Suppressor macrophage treated with lipopolysaccharide for 4 hours (primary cell): Measurements from ENCODE around the gene NRXN3.
A peak's percentile ranks its signal among the peaks of the same experiment; 100 is the strongest.
"Not testable (repeated sequence)": the region's sequence is repeated elsewhere in the genome, so short reads cannot be mapped to it uniquely, and the experiment has no call there.

Experiments used
- DNase-seq: peaks from one replicate; pipeline ENCODE4 v3.0.0-alpha.2; 2020

Gene NRXN3

DNA sequence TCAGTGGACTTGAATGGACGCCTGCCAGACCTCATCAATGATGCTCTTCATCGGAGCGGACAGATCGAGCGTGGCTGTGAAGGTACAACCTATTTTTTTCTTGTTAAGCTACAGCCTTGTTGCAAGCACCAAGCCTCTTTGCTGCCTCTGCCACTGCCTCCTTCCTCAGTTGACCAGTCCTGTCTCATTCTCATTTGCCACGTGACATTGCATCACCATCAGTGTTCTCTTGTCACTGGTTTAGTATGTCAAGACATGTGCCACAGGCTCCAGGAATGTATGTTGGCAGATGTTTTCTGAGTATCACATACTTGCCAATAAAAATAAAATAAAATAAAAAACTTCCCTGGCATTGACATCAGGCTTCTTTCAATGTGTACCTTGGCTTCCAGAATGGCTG, 798.1 kb downstream of the NRXN3 start:
- no peak for DNase-seq

DNA sequence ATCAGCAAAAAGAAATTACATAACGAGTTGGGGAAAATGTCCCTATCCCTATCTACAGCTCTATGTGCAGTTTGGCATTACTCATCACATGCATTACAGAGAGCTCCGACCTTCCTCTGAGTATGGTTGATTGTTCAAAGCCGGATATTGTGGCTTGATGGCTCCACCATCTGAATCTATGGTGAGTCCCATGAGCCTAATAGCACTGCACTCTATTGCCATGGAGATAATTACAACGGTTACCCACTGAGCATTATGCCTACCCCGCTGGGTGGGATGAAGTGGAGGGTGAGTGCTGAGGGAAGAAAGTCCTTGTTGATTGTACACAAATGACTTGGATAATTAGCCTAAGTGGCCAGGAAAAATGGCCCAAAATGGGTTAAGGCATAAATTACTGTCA, 800.5 kb downstream of the NRXN3 start:
- no peak for DNase-seq

DNA sequence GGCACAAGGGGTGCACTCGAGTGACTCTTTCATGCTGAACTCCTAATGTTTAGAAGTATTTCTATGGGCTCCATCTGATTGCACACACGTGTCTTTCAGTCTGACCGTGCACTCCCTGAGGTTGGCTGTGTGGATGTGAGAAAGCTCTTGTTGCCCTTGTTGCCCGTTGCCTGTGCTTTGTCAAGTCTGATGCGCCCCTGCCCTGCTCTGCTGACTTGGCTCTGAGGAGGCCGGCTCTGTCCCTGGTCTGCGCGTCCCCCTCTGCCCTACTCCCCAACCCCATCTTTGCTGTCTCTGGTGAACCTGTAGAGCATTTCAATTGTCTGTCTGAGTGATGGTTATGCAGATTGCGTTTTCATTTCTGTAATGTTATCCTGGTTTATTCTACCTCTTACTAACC, 802.3 kb downstream of the NRXN3 start:
- no peak for DNase-seq

DNA sequence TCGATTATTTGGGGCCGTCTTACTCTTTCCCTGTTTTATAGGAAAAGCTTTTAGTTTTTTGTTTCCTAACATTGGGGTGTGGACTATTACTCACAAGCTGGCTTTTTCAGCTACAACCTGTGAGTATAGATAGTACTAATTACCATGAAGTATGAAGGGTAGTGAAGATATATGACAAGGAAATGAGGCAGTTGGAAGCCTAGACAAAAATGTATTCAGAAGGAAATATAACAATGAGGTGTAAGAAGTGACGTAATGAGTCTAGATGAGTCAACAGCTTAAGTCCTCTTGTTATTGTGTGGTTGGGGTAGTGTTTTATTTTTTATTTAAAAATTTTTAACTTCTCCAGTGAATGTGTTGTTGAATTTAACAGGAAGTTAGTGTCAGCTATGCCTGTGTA, 804.5 kb downstream of the NRXN3 start:
- no peak for DNase-seq

DNA sequence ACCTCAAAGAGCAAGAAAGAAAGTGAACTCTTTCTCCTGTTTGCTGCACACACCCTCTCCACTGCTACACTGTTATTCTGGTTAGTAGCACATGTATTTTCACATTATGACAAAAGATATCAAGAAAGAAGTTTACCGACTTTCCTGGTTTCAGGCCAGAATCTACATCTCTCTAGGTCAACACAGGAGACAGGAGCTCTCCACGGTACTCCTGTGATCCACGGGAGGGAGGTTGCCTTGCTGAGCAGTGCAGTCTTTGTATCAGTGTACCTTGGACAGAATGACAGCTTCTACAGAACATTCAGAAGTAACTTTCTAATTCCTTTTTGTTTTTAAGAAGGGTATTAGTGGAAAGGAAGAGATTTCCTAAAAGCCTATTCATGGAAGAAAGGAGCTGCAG, 805.6 kb downstream of the NRXN3 start:
- DNase-seq = no peak

DNA sequence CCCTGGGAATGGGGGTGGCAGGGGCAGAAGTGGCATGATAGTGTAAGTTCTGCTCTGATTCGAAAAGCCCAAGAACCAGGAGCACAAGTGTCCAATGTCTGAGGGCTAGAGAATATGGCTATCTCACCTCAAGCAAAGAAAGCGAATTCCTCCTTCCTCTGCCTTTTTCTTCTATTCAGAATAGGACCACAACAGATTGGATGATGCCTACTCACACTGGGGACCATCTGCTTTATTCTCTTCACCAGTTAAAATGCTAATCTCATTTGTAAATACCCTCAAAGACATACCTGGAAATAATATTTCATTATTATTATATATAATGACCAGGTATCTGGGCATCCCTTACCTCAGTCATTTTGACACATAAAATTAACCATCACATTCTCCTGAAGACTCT, 808.7 kb downstream of the NRXN3 start:
- DNase-seq = no peak

DNA sequence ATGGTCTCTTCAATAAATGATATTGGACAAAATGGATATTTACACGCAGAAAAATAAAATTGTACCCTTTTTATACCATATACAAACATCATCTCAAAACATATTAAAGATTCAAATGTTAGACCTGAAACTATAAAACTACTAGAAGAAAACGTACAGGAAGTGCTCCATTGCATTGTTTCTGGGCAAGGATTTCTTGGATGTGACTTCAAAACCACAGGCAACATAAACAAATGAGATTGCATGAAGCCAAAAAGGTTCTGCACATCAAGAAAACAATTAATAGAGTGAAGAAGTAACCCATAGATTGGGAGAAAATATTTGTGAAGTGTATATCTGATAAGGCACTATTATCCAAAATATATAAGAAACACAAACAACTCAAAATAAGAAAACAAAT, 812.4 kb downstream of the NRXN3 start:
- no peak for DNase-seq

DNA sequence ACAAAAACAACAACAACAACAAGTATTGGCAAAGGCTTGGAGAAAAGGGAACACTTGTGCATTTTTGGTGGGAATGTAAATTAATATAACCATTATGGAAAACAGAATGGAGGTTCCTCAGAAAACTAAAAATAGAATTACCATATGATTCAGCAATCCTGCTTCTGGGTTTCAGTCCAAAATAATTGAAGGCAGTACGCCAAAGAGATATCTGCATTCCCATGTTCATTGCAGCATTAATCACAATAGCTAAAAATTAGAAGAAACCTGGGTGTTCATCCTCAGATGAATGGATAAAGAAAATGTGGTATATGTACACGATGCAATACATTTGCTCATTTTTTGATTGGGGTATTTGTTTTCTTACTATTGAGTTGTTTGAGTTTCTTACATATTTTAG, 813.0 kb downstream of the NRXN3 start:
- no peak for DNase-seq

DNA sequence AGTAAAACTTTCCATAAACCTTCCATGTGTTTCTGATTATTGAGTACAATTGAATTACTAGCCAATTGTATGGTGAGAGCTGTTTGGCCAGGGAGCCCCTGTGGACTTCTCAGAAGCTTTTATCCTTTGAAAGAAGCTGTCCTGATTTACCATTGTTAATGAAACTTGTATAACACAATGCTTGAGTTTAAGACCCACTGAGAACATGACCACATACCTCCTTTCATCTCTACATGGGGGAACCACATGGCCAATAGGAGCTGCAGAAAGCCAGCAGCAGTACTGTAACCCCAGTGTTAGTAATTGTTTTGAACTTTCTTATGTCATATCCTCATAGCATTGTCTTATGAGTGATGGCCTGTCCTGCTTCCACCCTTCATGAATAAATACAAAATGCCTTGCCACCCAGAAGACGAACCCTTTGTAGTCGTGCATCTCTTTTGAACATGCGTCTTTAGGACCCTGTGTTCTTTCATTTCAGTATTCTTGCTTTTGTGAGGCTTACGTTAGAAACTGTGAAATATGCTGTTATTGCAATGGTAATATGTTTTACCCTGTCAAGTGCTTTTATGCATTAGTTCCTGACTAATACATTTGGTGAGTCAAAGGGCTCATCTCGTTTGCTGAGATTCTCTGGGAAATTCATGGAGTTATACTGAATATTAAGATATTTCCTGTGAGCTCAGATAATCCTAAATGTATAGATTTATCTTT, 815.7 kb downstream of the NRXN3 start:
- DNase-seq = no peak

DNA sequence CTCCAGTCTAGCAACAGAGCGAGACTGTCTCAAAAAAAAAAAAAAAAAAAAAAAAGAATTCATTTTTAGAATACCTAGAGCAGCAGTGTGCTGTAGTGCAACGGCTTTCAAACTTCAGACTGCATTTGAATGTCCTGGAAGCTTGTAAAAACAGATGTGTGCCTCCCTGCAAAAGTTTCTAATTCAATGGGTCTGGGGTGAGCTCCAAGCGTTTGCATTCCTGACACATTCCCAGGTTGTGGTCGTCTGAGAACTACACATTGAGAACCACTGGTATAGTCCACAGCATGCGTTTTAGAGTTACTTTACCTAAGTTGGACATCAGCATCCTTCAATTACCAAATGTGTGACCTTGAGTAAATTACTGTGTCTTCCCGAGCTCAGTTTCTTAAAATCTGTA, 816.8 kb downstream of the NRXN3 start:
- DNase-seq = no peak

DNA sequence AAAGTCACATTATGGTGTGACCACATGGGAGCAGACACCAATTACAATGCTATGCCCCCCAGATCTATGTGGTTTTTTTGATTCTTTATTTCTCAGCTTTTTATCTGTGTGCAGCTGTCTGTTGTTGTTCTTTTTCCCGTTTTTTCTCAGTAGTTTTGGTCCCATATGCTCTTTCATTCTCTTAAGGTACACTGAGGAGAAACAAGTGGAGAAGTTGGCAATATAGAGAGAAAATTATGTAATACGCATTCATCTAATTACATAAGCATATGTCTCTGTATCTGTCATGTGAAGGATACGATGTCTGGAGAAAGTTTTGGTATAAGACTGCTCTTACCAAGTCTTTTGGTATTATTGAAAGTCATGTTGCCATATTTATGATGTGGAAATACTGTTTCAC, 819.0 kb downstream of the NRXN3 start:
- DNase-seq = no peak

DNA sequence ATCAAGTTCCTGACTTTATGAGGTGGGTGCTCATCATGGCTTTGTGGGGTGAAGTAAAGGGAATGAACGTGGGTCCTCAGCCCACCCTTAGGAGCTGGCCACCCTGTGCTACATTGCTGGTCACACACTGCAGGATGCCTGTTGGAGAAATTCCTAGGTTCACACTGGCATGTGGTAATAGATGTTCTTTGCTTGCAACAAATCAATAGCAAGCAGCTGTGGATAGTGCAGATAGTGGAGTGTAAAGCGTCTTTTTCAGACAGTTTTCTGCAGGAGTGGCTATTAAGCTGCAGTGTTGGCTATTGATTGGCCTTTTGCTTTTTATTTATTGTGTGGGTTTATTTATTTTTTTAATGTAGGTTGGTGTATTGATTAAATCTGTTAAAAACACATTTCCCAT, 822.7 kb downstream of the NRXN3 start:
- DNase-seq = no peak

DNA sequence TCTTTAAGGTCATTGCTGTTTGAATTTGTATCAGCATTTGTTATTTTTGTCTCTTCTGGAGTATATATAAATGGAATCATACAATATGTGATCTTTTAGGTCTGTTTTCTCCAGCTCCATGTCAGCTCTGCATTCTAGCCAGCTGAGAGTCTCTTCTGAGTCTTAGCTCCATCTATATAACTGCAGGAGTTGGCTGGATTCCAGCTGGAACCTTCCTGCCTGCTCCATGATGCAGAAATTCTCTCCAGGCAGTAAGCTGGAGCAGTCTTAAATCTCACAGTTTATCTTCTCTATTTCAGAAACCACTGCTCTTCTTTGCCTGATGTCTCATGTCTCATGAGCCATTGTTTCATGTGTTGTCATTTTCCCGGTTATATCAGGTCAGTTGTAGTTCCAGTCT, 827.6 kb downstream of the NRXN3 start:
- DNase-seq = no peak

DNA sequence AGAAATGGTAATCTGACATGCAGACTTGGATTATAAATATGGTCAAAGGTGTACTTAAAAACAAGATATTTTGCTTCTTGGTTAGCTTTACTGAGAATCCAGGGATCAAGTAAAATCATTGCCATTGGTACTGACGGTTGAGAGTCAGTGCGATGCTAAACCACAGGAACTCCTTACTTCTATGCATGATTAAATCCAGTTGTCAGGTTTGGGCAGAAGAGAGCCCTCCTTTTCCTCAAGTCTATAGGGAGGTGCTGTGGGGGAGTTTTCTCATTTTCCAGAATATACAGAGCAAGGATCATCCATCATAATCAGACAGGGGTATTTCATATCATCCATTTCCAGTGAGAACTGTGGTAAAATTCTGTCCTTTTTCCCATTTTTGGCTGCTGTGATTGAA, 839.1 kb downstream of the NRXN3 start:
- no peak for DNase-seq

DNA sequence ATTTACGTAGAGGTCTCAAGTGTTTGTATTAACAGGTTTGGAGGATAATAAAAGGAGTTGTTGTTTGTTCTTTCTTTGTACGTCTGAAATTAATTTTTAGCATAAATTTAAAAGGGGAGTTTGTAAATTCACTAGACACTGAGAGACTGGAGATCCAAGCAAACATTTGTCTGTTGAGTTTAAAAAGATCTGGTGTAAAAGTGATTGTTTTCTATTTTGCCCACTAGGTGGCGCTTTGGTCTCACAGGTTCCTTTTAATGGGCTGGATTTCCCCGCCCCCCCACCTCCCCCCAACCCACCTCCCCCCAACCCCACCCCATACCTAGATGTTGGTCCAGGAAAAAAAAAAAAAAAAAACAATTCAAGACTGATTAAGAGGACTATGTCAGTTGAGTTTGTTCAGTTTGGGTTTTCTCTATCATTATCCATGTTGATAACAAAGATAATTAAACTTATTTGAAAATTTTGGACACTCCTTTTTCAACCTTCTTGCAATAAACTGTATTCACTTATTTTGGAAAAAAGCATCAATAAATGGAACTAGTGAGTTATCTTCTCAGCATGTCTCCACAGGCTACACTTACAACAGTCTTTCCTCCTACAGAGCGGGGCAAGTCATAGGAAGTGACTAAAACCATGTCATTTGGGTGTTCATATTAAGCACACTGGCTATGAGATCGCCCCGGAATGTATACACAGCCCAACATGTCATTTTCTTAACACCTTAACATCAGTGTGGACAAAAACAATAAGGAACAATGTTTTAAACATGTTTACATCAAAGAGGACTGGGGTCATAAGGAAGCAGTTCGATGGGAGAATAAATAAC, 841.1 kb downstream of the NRXN3 start:
- peak; percentile 53 for DNase-seq

DNA sequence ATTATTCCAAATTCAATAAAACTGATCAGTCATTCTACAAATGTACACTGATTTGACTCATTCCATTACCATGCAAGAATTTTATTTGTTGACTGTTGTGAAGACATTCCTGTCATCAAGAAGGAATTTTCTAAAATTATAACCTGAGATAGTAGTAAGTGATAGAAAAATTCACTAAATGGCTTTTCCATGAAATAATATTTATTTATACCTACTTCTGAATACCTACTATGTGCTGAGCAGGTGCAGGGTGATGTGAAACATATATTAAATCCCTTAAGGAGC, 841.7 kb downstream of the NRXN3 start:
- no peak for DNase-seq

DNA sequence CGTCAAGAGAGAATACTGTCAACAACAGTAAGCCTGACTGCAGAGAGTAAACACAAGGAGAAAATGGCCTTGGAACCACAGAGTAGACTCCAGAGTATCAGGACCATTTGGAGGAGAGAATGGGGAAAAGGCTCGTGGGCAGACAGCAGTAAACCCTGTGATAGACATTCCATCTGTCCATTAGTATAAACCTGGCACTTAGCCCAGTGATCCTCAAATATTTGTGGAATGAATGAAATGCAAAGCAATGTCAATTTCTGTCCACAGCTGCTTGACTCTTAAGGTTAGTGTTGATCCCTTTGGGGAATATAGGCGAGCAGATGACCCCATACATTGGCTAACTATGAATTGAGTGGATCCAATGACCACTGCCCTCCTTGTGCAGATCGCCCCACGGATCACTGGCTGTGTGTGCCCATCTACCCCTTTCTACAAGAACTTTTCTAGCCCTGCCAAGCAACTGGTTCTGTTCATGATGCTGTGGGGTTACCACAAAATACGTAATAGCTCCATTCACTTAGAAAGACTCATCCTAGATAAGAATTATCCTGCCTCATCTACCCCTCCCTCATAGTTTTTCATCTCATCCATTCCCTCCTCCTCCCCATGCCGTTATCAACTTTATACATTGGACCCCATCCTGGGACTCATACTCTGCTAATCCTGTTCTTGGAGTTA, 846.8 kb downstream of the NRXN3 start:
- no peak for DNase-seq

DNA sequence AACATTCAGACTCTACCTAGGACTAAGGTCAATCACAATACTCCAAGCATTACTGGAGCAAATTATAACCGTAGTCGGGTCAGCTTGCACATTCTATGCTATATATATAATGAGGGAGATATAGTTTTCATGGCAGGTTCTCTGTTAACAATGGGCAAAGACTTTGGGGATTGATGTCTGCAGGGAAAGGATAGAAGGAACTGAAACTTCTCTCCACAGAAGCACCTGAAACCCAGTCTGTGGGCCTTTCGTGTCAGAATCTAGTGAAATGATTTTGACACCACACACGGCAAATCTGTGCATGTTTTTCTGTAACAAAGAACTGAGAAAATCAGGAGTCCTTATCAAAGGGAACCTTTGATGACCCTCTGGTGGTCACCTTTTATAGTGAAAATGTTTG, 847.4 kb downstream of the NRXN3 start:
- DNase-seq = no peak

DNA sequence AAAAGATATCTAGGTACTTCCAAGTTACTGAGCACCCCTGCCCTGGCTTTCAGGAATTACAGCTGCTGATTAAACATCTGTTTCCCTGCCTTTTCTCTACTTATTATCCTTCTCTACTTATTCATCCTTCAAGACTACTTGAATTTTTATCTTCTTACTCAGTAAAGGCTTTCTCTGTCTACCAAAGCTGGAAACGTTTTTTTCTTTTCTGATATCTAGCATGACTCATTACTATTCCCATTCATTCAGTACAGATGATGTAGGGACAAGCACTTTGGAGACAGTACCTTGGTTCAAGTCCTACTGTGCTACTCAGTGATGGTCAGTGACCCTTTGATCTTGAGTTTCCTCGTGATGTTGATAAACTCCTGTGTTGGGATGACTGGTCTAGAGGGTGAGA, 848.7 kb downstream of the NRXN3 start:
- DNase-seq = no peak

DNA sequence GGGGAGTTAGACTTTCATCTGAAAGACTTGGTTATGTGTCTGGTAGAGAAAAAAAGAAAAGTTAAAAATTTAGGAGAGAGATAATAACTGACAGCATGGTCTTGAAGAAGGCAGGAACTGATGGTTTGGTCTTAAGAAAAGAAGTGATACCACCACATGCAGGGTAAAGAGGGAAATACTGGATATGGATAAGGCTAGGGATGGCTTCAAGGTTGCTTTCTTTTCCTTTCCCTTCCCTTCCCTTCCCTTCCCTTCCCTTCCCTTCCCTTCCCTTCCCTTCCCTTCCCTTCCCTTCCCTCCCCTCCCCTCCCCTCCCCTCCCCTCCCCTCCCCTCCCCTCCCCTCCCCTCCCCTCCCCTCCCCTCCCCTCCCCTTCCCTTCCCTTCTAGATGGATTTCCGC, 849.7 kb downstream of the NRXN3 start:
- DNase-seq = not testable (repeated sequence)

DNA sequence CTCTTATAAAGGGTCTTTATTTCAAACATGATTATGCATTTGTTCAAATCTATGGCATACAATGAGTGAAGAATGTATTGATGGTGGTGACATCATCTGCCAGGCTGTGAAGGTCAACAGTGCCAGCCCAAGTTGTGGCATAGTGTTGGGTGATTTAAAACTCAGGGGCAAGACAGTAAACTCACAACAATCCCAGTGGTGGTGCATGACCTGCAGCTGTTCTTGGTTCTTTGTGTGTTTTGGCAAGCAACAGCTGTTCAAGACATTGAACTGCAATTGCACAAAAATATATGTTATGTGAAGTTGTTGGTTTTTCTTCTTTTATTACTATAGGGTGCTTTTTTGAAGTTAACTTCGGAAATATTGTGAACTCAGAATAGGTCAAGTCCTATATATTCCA, 851.6 kb downstream of the NRXN3 start:
- DNase-seq = no peak

DNA sequence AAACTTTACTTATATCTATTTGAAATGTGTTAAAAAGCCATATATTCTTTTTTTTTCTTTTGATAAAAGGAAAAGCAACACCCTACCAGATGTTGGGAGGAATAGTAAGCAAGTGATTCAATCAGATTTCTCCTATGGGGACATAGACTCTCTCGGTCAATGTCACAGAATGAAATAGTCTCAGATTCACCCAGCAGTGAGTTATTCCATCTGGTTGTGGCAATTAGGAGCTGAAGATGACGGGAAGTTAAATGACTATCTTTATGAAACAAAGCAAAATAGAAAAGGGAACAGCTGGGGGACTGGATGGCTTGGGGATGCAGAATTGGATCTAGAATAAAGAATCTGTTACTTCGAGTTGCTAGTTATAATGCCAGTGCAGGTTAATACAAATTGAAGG, 857.0 kb downstream of the NRXN3 start:
- DNase-seq = peak; percentile 7

DNA sequence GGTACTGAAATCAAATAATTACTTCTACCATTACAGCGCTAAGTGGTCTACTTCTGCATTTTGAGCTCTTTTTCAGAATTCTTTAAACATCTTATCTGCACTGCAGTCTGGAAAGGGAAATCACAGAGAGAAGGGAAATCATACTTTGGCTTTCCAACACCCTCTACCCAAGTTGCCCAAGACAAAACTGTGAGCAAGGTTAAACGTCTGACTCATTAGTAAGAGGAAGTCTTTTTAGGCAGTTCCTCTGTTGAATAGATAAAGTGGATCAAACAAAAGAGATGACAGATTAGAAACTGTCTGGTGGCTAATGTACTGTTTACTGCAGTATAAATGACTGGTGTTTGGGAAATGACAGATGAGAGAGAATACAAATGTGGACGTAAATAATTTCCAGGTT, 858.1 kb downstream of the NRXN3 start:
- peak; percentile 84 for DNase-seq

DNA sequence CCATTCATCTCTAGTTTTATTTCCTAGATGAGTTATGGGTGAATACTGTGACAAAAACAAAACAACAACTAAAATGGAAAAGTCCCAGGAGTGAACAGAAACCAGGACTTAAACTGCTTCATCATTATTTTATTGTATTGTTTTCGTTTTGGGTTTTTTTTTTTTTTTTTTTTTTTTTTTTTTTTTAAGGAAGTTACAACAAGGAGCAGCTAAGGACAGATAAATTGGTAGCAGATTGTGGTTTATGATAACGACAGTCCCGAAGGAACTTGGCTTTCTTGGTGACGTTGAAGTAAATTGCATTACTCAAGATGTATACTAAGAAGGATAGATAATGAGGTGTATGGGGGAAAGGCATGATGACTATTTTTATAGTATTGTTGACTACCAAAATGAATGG, 866.3 kb downstream of the NRXN3 start:
- peak; percentile 73 for DNase-seq
